LoVo (cell line): ENCODE data around the gene DRP2.
"Not testable (repeated sequence)": the region's sequence is repeated elsewhere in the genome, so short reads cannot be mapped to it uniquely, and the experiment has no call there.

Experiments
- DNase-seq: peaks from one replicate; pipeline ENCODE4 v3.0.0-alpha.2; 2016; ENCODE audit warnings: low spot score

Gene DRP2

DNA sequence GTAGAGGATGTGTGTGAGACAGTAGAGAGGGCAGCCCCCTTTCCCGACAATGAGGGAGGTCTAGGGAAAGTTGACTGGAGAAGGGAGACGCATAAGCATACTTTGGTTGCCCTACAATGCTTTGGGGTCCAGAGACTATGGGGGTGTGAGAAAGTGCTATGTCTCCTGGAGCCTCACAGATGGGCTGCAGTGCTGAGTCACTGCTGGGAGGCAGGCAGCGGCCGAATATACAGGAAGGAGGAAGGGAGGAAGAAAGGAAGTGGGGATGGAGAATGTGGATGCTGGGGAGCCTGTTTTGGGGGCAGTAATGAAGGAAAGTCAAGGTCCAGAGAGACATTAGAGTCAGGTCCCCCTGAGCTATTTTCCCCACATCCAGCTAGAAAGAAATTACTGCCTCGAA lies 12.7 kb downstream of the DRP2 start:
- DNase-seq = no peak

DNA sequence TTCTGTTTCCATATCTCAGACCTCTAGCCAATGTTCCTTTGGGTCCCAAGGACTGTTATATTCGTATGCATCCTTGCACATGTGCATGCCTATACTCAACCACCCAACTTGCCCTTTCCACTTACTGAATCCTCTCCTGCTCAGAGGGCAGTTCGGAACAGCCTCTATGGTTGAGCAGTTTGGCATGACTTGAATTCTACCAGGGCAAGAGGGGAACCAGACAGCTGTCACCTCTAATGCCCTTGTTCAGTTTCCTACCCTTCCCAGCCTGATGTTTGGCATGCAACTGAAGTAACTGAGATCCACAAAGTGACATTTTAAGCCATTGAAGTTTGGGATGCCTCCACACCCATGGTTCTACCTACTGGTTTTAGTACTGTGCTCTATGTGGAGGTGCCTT lies 17.5 kb downstream of the DRP2 start:
- DNase-seq = no peak

DNA sequence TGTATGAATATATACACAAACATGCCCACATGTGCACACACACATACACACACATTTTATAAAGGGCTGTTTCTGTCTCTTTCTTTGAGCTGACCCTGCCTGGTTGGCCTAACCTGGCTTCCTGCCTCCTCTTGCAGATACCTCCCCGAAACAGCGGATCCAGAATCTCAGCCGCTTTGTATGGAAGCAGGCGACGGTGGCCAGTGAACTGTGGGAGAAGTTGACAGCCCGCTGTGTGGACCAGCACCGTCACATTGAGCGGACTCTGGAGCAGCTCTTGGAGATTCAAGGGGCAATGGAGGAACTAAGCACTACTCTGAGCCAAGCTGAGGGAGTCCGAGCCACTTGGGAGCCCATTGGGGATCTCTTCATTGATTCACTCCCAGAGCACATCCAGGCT lies 21.9 kb downstream of the DRP2 start:
- DNase-seq = no peak

DNA sequence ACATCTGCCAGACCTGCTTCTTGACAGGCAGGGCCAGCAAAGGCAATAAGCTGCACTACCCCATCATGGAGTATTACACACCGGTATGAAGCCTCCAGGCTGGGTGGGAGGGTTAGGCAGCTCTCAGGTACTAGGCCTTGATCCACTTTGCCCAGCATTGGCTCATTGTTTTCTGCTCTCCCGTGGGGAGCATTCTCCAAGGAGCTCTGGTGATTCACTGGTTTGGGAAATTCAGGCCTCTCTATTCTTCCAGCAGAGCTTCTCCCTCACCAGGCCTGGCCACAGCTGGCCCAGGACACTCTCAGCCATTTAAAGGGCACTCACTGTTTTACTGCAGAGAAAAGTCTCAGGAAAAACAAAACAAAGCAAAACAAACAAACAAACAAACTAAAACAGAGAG lies 33.0 kb downstream of the DRP2 start:
- no peak for DNase-seq

DNA sequence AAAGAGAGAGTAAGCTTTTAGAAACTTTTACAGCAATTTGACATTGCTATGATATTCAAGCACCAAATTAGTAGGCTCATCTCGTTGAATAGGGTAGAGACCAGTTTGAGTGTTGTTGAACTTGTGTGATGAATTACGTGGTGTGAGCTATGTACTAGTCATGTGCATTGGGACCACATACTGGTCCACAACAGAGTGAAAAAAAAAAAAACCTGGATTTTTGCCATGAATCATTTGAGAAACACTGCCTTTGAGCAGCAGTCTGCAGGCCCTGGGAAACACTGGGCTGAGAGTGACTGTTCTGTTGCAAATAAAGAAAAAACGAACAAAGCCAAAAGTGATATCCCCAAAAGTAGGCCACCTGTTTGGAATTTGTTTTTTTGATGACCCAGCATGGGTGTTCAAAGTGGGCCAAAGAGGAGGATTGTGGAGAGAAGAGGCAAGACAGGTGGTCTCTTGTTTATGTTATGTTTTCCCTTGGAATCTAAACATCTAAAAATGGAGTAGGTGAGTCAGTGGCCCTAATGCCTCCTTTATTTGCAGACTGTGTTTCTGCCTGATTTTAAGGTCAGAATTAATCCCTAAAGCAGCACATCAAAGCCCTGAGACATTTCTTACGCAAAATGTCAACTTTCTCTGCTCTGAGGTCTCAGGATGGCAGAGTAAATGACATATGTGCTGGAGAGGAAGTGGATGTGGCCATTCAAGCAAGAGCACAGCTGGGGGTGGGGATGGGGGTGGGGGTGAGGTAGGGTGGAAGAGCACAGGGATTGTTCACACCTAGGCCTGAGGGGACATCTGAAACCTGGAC lies 38.1 kb downstream of the DRP2 start:
- DNase-seq = no peak

DNA sequence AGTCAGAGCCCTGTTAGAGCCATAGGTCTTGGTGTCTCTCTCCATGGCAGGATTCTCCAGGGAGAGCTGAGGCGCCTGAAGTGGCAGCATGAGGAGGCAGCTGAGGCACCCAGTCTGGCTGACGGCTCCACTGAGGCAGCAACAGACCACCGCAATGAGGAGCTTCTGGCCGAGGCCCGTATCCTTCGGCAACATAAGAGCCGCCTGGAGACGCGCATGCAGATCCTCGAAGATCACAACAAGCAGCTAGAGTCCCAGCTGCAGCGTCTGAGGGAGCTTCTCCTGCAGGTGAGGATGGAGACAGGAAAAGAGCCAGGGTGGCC lies 38.6 kb downstream of the DRP2 start:
- DNase-seq = no peak

DNA sequence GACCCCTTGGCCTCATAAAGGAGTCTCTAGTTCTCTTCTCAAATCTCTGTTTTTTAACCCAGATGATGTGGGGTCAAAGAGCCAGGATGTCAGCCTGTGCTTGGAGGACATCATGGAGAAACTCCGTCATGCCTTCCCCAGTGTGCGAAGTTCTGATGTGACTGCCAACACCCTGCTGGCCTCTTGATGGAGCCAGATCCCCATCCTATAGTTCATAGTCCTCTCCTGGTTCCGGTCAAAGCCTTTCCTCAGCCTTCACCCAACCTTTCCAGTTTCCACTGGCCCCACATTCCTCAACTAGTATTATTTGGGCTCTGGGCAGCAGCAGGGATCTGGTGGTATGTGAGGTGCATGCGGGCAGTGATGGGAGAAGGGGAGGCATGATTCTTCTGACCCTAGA lies 40.8 kb downstream of the DRP2 start:
- DNase-seq = no peak

DNA sequence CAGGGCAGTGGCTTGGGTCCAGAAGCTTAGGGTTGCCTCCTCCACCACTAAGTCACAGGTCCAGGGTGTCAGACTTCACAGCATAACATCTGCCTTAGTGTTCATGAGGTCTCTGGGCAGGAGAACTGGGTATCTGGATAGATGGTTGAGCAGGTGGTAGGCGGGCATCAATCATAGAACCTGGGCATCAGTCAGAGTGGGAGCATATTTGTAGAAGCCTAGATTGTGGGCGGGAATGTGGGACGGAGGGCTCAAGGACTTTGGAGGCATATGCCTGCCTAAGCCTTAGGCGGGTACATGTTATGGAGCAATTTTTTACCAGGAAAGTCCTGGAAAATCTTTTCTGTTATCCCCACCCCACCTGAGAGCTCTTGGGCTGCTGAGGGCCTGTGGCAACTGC lies 43.0 kb downstream of the DRP2 start:
- DNase-seq = no peak

DNA sequence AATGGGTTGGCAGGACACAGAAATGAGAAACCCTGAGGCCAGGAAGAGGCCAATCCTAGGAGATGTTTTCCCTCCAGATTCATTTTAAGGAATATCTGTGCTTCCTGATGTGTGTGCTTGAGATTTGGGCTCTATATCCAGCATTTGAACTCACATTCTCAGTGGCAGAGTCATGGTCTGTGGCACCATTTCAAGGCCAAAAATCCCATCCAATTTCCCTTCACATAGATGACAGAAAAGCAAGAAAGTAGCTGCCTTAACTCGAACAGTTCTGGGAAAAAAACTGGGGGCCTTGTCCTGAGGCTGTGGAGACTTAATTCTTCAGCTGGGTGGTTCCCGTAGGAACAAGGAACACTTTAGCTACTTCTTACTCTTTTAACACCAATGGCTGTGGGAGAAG lies 44.2 kb downstream of the DRP2 start:
- DNase-seq = no peak

DNA sequence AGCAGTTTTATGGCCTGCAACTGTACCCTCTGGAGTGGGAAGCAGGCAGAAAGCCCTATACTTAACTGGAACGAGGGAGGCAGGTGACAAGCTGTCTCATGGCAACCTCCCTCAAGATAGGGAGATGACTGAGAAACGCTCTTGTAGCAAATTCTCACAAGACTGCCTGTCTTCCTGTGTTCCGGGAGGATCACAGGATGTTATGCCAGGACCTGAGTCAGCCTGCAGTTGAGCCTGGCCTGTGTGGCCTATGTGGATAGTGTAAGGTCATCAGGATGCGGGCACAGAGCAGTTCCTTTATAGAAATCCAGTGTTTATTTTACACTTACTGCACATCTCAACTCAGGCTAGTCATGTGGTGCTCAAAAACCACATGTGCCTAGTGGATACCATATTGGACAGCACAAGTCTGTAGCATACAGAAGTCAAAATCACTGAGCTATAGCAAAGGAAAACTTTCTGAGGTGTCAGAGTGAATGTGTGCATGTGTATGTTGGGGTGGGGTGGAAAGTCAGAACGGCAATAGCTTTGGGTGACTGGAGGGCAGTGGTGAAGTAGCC lies 46.4 kb downstream of the DRP2 start:
- DNase-seq = no peak

DNA sequence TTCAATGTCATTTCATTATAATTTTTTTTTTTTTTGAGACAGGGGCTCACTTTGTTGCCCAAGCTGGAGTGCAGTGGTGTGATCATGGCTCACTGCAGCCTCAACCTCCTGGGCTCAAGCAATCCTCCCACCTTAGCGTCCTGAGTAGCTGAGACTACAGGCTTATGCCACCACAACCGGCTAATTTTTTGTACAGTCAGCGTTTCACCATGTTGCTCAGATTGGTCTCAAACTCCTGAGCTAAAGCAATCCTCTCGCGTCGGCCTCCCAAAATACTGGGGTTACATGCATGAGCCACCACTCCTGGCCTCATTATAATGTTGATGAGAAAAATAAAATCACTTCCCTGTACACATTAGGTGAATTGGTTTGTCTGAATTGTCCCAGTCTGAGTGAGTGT lies 54.6 kb downstream of the DRP2 start:
- DNase-seq = no peak

DNA sequence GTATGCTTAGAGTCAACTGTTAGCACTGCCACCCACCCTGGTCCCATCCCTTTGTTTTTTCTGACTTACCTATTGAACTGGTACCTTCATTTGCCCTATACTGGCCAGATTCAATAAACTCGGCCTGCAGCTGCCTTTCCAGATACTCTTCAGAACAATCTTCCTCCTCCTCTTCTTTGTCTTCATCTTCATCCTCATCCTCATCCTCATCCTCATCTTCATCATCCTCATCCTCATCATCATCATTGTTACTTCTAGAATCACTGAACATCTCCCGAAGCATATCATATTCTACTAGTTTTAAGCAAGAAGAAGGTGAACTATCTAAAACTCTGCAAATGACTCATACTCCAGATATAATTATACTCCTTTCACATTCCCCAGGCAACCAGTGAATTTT lies 56.7 kb downstream of the DRP2 start:
- no peak for DNase-seq

DNA sequence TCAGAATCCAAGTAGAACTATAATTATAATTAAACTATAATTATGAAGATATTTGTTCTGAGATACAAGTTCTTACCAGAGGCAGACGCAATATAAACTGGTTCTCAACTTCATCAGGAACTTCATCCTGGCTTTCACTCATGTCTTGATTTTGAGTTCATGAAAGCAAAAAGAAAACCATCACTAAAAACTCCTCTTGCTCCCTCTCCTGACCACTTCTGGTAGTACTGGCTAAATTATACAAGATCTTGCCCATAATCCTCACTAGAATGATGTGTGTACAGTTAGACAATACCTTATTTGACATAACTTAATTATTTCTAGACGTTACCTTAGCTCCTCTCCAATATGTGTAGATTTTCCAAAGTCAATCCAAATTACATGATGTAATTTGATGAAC lies 67.8 kb downstream of the DRP2 start:
- DNase-seq = peak; percentile 8

DNA sequence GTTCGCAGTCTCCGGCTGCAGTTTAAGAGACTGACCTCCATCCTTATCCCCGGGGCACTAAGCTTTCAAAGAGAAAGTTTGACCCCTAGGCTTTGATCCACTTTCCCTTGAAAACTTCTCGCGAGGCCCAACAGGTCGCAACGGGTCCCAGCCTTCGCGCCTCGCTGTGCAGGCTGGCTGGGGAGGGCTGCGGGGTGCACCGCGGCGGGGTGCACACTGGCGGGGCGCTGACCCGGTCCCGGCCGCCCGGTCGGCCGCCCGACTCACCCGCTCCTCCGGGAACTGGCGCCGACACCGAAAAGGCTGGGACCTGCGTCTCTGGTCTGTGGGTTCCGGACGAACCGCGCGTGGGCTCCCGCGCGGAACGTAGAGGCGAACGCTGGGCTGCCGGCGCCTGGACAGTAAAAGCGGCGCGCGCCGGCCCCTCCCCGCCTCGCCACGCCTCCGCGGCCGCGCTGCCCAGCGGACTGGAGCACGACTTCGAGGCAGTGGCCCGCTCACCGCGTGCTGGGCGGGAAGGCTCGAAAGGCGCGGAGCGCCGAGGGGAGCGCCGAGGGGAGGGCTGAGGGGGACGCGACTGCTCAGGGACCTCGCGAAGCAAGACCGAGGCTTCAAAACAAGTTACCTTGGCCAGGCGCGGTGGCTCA lies 71.5 kb downstream of the DRP2 start, which contains the start of gene TAF7L:
Gene TAF7L, minus strand, starts transcription at position 378 of the 647 bp plus-strand sequence. CDS start 3,791 bp downstream, outside the sequence.
- no peak for DNase-seq

DNA sequence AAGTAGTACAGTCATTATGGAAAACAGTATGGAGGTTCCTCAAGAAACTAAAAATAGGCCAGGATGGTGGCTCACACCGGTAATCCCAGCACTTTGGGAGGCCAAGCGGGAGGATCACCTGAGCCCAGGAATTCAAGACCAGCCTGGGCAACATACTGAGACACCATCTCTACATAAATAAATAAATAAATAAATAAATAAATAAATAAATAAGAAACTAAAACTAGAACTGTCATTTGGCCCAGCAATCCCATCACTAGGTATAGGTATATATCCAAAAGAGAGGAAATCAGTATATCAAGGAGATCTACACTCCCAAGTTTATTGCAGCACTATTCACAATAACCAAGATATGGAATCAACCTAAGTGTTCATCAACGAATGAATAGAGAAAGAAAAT lies 76.0 kb downstream of the DRP2 start:
- not testable (repeated sequence) for DNase-seq

DNA sequence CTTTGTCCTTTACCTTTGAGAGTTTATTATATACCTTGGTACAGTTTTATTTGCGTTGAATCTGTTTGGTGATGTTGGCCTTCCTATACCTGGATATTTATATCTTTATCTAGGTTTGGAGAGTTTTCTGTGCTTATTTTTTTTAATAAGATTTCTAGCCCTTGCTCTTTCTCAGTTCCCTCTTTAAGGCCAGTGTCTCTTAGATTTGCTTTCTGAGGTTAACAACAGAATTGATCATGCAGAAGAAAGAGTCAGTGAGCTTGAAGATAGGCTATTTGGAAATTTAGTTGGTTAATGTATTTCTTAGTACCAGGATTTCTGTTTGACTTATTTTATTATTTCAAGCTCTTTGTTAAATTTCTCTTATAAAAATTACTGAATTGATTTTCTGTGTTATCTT lies 84.2 kb downstream of the DRP2 start:
- DNase-seq = no peak
